Measurements from ENCODE around the gene LAMC2. TPM values are rescaled to one million over a fixed set of nuclear protein-coding genes. Genes with fewer than 3 reads are reported as not detected.

Gene LAMC2
- total and polyA plus RNA-seq, 2 of the 13 experiments (the other 11 are each of a cell fraction or from before 2014, with no cell fraction given) = 0.03 TPM; not detected in 1

- no peak overlapping the region for H2AFZ ChIP-seq (ENCODE audit: low read length)
- in situ Hi-C loops (cut with HindIII; ENCODE audit: extremely low pct_ligation_motif_present, low pct_unique_long_range_greater_than_20kb) (no loop called here), intact Hi-C loops (cut with micrococcal nuclease; ENCODE audit: unreplicated experiment) (no loop called here)
- H3K4me1 ChIP-seq (ENCODE audit: insufficient read depth, low read length) = no peaks in the 10 kb centered on the region
- DNase-seq (ENCODE audit: low spot score) = no peak
- no peak for ATAC-seq
- 25% methylated on average over 5 of the region's 5 CpGs for WGBS (ENCODE audit: low lambda C conversion rate)
- no TSS peak for BruUV-seq (replicated peaks)
- no peaks in the 10 kb centered on the region for H3K79me2 ChIP-seq (ENCODE audit: insufficient read depth, low read length)
- TF ChIP-seq SRSF1 (optimal IDR thresholded peaks at IDR 0.05; ENCODE audit: low read depth, low read length) = no peak
- TF ChIP-seq AHR (CRISPR knock-in tag; IDR thresholded peaks at IDR 0.05) = no peak
- TF ChIP-seq NBN (conservative IDR thresholded peaks at IDR 0.05) = no peak
- no peak for TF ChIP-seq MED8 (CRISPR knock-in tag; IDR thresholded peaks at IDR 0.05; ENCODE audit: insufficient replicate concordance)
- TF ChIP-seq ZNF317 (CRISPR knock-in tag; IDR thresholded peaks at IDR 0.05) = peak; percentile 81
- no peak overlapping the region for H3K27ac ChIP-seq (ENCODE audit: extremely low read length, insufficient read depth, low read length)
- H3K9me3 ChIP-seq (ENCODE audit: low read length) = no peaks in the 10 kb centered on the region
- no peaks in the 10 kb centered on the region for H3K27me3 ChIP-seq (ENCODE audit: control insufficient read depth in 1 of 2, insufficient read depth in 2 of 2, low read length in 2 of 2)
- no peak overlapping the region for H3K9ac ChIP-seq (ENCODE audit: insufficient read depth, low read depth, low read length)
- no peaks in the 10 kb centered on the region for H4K20me1 ChIP-seq (ENCODE audit: insufficient read depth, low read length)
- no peak for FAIRE-seq
- no peaks in the 10 kb centered on the region for H3K36me3 ChIP-seq (replicated peaks in 1 of 2; ENCODE audit: control insufficient read depth in 1 of 2, insufficient read depth in 2 of 2, low read length in 2 of 2)
- ChIA-PET POLR2A (no interaction called here), CTCF (ENCODE audit: low intra/inter-chr PET ratio, low total read pairs) (no interaction called here)
- no peak overlapping the region for H3K4me3 ChIP-seq (replicated peaks in 1 of 3; ENCODE audit: insufficient read depth in 1 of 3, low read depth in 2 of 3, low read length in 3 of 3)
- no peak overlapping the region for H3K4me2 ChIP-seq (ENCODE audit: low read depth, low read length)
These were observed 63.9 kb downstream of the LAMC2 start for GRCh38 chr1:183249941-183250452.

- Histone ChIP-seq H3K4me2 (ENCODE audit: low read depth, low read length) (no peak overlapping the region), H3K4me1 (ENCODE audit: insufficient read depth, low read length) (no peaks in the 10 kb centered on the region), H3K4me3 (replicated peaks in 1 of 3; ENCODE audit: insufficient read depth in 1 of 3, low read depth in 2 of 3, low read length in 3 of 3) (no peak overlapping the region), H3K9ac (ENCODE audit: insufficient read depth, low read depth, low read length) (no peak overlapping the region), H2AFZ (ENCODE audit: low read length) (no peak overlapping the region), H3K9me3 (ENCODE audit: low read length) (no peaks in the 10 kb centered on the region), H3K27ac (ENCODE audit: extremely low read length, insufficient read depth, low read length) (no peak overlapping the region), H3K27me3 (ENCODE audit: control insufficient read depth in 1 of 2, insufficient read depth in 2 of 2, low read length in 2 of 2) (no peaks in the 10 kb centered on the region), H3K79me2 (ENCODE audit: insufficient read depth, low read length) (no peaks in the 10 kb centered on the region), H4K20me1 (ENCODE audit: insufficient read depth, low read length) (no peaks in the 10 kb centered on the region), H3K36me3 (replicated peaks in 1 of 2; ENCODE audit: control insufficient read depth in 1 of 2, insufficient read depth in 2 of 2, low read length in 2 of 2) (no peaks in the 10 kb centered on the region)
- BruUV-seq (replicated peaks) = no TSS peak
- in situ Hi-C loops (cut with HindIII; ENCODE audit: extremely low pct_ligation_motif_present, low pct_unique_long_range_greater_than_20kb) (no loop called here), intact Hi-C loops (cut with micrococcal nuclease; ENCODE audit: unreplicated experiment) (no loop called here)
- ATAC-seq (no peak), DNase-seq (ENCODE audit: low spot score) (no peak), FAIRE-seq (no peak)
- CTCF ChIA-PET (ENCODE audit: low intra/inter-chr PET ratio, low total read pairs) = no interaction called here
- WGBS (ENCODE audit: low lambda C conversion rate) = 52% methylated on average over 12 of the region's 12 CpGs
- POLR2A ChIA-PET = no interaction called here
- TF ChIP-seq KLF6 (CRISPR knock-in tag; IDR thresholded peaks at IDR 0.05) (no peak), BCL3 (CRISPR knock-in tag; IDR thresholded peaks at IDR 0.05) (no peak), JUNB (CRISPR knock-in tag; IDR thresholded peaks at IDR 0.05; ENCODE audit: borderline replicate concordance) (no peak), HOXA7 (CRISPR knock-in tag; IDR thresholded peaks at IDR 0.05) (no peak), ZBTB49 (CRISPR knock-in tag; IDR thresholded peaks at IDR 0.05; ENCODE audit: borderline replicate concordance) (no peak), KLF9 (CRISPR knock-in tag; IDR thresholded peaks at IDR 0.05; ENCODE audit: low read depth) (no peak), ZNF670 (CRISPR knock-in tag; IDR thresholded peaks at IDR 0.05; ENCODE audit: borderline replicate concordance) (no peak), NFKB2 (CRISPR knock-in tag; IDR thresholded peaks at IDR 0.05; ENCODE audit: borderline replicate concordance) (no peak), CENPBD1 (CRISPR knock-in tag; IDR thresholded peaks at IDR 0.05; ENCODE audit: borderline replicate concordance, low read depth) (no peak)
These were observed 65.3 kb downstream of the LAMC2 start for GRCh38 chr1:183251101-183251958.
